Ecto neural progenitor cell (in vitro differentiated cells): Measurements from ENCODE around the gene NTN1.
"Not testable (repeated sequence)": the region's sequence is repeated elsewhere in the genome, so short reads cannot be mapped to it uniquely, and the experiment has no call there.

ENCODE experiments used
- DNase-seq: peaks from one replicate; pipeline ENCODE4 v3.0.0-alpha.2; 2018; ENCODE audit warnings: low spot score

The NTN1 gene

GRCh38 chr17:9249245-9249953 lies 228.1 kb downstream of the NTN1 start:
- DNase-seq, result no peak

DNA sequence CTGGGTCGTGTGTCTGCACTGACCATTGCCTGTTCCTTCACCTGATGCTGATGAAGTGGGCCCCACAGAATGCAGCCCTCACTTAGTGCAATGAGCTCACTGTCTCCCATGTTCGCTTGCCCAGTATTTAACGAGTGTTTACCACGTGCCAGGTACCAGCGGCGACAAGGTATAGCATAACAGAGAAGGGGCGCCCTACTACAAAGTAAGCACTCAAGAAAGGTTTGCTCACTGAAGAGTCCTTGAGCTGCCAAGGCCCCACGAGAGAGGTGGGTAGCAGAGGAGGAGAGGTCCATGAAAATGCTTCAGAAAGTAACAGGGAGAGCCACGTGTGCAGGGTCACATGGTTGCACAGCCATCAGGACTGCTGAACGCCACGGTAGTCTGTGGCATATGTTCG lies 230.0 kb downstream of the NTN1 start:
- no peak for DNase-seq

- no peak for DNase-seq
Observed at GRCh38 chr17:9253308-9253707, 232.0 kb downstream of the NTN1 start.

- DNase-seq, result no peak
Observed at GRCh38 chr17:9254841-9255240, 233.5 kb downstream of the NTN1 start.

- no peak for DNase-seq
Observed at GRCh38 chr17:9255833-9256232, 234.5 kb downstream of the NTN1 start.

DNA sequence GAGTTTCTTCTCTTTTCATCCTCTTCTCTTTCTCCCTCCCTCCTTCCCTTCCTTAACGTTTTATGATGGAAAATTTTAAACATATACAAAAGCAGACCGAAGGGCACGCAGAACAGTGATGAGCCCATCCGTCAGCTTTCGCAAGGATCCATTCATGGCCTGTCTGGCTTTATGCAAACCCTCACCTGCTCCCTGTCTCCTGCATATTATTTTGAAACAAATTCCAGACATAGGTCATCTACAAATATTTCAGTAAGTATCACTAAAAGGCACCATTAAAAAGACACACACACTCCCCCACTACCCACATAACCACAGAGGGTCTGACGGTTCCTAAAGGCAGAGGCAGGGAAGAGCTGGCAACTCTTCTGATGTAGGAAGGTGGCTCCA lies 235.0 kb downstream of the NTN1 start:
- DNase-seq, result no peak

DNA sequence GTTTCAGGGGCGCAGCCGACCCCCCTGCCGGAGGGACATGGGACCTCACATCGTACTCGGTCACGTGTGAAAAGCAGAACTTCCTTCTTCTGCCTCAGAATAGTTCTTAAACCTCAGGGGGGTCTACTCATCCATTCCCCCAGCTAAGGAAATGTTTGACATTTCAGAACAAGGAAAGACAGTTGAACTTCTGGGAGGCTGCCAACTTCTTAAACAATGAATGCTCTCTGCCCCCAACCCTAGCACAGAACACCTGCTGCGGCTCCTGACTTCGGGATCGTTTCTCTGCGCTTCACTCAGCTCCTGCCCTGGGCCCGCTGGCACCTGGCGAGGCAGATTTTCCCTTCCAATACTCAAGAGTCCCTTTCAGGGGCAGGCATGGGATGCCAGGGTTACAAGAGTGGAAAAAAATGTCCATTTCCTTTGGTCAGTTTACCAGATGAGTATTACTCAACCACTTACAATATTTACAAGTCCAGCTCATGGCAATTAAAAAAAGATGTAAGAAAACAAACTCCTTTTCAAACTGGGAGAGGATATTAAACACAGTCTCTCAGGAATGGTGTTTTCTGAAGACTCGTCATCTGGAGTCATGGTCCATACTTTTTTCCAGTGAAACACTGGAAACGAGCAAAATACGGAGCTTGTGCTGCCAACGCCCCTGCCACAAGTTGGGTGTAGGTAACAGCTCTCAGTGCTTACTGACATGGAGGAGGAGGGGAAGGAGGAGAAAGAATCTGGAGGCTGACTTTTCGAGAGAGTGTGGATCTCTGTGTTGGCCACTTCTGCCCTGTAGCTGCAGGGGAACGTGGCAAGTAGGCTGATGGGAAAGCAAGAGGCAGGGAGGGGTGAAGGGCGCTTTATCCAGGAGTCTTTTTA lies 235.7 kb downstream of the NTN1 start:
- DNase-seq, result no peak

GRCh38 chr17:9257630-9257965 lies 236.3 kb downstream of the NTN1 start:
- DNase-seq, result not testable (repeated sequence)

DNA sequence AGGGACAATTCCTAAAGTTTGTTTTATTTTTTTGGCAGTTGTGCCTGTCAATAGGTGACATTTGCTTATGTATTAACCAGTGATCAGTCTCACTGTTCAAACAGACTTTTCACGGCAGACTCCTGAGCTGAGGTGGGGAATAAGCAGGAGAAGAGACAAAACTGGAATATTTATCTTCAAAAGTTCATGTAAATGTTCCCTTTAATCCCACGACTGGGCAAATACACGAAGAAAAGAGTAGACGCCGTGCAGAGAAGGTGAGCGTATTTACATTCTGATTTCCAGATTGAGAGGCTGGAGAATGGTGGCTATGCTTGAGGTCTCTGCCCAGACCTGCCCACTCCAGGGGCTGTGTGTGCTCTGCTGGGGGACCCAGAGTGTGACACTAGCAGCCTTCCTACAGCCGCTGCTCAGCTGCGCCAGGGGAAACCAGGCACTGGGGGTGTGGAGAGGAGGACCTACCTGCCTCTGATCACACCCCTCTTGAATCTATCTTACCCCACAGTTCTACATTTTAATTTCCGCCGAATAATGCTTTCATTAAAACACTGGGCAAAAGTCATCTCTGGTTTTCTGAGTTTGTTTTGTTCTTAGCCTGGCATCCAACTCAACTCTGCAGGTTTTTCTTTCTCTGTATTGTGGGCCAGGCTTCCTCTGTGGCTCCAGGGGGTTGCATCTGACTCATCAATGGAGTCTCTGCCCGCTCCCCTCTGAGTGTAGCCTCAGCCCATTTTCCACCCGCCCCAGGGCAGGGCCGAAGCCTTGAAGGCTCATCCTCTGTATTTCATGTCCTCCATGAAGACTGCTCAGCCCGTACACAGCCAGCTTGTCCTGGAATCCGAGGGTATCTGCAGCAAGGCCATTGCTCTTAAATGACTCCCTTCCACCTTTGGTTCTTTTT lies 237.1 kb downstream of the NTN1 start:
- DNase-seq, result no peak

GRCh38 chr17:9259419-9259818 lies 238.1 kb downstream of the NTN1 start:
- no peak for DNase-seq

- no peak for DNase-seq
Observed at GRCh38 chr17:9261081-9262012, 240.0 kb downstream of the NTN1 start.

DNA sequence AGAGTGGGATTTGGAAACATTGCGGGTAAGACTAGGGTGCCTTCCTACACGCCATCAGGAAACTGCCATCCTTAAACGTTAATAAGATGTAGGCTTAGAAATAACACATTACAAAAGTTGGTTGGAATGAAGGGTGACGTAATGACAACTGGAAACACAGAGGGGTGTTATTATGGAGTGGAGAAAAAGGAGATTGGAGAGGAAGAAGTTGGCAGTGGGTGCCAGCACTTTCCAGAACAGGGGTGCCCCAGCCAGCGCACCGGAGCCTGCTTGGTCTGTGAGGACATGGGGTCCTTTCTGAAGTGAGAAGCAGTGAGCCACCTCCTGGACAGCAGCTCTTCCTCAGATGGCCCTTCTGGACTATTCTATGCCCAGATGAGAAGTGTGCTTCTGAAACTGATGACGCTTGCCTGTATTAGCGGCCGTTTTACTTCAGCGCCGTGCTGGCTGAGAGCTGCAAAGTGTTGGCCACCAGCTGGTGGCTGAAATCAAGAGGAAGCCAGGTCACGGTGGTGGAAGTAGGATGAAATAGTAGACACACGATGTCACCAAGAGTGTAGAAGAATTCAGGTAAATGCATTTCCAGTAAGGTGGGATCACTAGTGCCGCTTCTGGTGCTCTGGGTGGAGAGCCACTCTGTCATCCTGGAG lies 244.8 kb downstream of the NTN1 start:
- no peak for DNase-seq

DNA sequence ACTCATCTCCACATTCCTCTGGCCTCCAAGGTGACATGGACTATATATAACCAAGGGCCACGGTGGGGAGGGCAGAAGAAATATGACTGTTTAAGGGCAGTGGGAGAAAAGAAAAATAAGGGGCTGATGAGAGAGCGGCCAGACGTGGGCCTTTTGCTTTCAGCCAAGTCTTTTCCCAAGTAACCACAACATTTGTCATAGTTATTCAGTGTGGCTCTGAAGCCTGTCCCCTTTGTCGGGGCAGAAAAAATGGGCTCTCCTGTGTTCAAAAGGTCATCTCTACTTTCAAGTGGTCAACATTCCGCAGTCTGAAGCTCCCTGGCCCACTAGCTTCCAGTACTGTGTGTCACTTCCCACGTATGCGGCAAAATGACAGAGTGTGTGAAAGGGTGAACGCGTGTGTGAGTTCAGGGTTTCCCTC lies 245.4 kb downstream of the NTN1 start:
- DNase-seq, result no peak

DNA sequence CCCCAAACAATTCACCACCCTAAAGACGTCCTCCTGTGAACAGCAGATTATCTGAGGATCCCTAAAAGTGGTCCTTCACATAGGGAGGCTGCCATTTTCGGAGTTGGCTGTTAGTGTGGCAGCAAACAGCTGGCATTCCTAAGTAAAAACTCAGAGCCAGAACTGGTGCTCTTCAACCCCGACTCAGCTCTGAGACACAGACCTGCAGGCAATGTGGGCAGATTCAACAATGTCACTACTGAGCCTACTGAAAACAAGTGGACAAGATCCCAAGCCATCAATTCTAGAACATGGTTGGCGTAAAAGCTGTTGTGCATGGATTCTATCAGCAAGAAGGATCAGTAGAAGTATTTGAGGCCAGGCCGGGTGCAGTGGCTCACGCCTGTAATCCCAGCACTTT lies 247.2 kb downstream of the NTN1 start:
- no peak for DNase-seq

DNA sequence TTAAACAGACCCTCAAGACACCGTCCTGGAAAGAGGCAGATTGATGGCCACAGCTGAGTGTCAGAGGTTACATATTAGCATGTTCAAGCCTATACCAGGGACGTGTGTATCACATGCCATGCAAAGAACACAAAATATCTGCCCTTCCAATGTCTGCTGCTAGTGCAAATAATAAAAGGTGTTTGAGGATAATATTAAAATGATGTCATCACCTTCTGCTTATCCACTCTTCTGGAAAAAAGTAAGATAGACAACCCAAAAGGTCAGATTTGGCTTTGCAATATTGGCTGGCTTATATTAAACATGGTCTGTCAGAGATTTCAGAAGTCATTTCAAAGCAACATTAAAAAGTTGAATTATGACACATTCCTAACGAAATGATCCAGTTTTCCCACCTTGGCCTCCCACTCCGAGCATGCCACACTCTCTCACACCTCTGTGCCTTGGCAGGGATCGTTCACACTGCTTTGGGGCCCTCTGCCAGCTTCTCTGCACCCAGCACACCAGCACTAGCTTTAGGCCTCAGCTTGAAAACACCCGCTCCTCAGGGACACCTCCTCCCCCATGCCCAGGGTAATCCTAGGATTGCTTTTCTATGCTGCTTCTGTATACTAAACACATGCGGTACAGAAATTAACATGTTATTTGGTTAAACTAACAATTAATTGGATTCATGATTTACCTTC lies 248.2 kb downstream of the NTN1 start:
- DNase-seq, result no peak

- no peak for DNase-seq
Observed at GRCh38 chr17:9270921-9271320, 249.6 kb downstream of the NTN1 start.

DNA sequence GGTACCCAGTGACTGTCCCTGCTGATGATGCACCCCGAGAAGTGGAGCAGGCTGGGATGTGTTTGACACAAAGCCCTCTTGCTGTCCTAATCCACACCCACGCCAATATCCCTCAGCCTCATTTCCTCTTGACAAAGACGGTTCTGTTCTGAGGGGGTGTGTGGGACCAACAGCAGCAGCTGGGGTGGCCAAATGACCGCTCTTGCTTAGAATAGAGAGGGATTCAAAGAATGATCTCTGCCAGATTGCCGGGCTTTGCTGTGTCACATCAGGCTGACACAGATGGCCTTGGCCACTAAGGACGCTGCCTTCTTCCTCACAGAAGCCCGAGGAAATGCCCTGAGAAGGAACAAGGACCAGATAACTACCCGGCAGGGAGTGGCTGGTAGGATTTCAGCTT lies 250.7 kb downstream of the NTN1 start:
- no peak for DNase-seq

GRCh38 chr17:9272501-9273200 lies 251.3 kb downstream of the NTN1 start:
- no peak for DNase-seq
